Endometrial microvascular endothelial cells (primary cell): Measurements from ENCODE around the gene NEURL2. TPM values are rescaled to one million over a fixed set of nuclear protein-coding genes. Genes with fewer than 3 reads are reported as not detected.

Experiments used
- in situ Hi-C: cut with HindIII; loops from 2 replicates; pipeline ENCODE4 v1.10.0; 2017; ENCODE audit warnings: low sequenced_read_pairs, low pct_unique_long_range_greater_than_20kb; ENCODE audit errors: inconsistent ontology term
- total RNA-seq: library from RNA; depleted of rRNA; stranded (reverse); fragments of >200 nt; gene quantifications from one replicate; pipeline ENCODE4 v1.2.3, GENCODE V29; 2015; ENCODE audit errors: inconsistent ontology term

NEURL2 gene, protein sequence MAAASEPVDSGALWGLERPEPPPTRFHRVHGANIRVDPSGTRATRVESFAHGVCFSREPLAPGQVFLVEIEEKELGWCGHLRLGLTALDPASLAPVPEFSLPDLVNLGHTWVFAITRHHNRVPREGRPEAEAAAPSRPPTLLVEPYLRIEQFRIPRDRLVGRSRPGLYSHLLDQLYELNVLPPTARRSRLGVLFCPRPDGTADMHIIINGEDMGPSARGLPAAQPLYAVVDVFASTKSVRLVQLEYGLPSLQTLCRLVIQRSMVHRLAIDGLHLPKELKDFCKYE
- total RNA-seq: 1.5 TPM

DNA sequence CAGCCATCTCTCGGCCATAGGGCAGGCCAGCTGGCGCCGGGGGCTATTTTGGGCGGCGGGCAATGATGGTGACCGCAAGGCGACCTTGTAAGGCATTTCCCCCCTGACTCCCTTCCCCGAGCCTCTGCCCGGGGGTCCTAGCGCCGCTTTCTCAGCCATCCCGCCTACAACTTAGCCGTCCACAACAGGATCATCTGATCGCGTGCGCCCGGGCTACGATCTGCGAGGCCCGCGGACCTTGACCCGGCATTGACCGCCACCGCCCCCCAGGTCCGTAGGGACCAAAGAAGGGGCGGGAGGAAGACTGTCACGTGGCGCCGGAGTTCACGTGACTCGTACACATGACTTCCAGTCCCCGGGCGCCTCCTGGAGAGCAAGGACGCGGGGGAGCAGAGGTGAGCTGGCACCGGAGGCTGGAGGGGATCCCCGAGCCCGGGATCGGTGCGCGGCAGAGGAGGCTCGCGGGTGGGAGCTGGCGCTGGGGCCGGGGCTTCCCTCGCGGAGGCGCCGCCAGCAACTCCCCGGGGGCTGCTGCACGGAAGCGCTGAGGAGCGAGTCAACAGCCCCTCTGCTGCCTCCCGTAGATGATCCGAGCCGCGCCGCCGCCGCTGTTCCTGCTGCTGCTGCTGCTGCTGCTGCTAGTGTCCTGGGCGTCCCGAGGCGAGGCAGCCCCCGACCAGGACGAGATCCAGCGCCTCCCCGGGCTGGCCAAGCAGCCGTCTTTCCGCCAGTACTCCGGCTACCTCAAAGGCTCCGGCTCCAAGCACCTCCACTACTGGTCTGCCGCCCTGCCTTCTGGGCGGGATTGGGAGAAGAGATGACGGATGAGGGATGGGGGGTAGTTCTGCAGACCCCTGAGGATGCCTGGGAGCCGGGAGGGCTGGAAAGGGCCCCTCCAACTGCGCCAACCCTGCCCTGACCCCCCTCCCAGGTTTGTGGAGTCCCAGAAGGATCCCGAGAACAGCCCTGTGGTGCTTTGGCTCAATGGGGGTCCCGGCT, at the start of gene NEURL2, which contains the start of gene CTSA:
NEURL2 (minus strand) TSS at position 224 of the 999 bp plus-strand sequence; CDS start at position 7, 217 bp downstream.
CTSA (plus strand) TSS at position 351 of the 999 bp plus-strand sequence; CDS start at position 585, 234 bp downstream.
- in situ Hi-C loops: no loop called here

DNA sequence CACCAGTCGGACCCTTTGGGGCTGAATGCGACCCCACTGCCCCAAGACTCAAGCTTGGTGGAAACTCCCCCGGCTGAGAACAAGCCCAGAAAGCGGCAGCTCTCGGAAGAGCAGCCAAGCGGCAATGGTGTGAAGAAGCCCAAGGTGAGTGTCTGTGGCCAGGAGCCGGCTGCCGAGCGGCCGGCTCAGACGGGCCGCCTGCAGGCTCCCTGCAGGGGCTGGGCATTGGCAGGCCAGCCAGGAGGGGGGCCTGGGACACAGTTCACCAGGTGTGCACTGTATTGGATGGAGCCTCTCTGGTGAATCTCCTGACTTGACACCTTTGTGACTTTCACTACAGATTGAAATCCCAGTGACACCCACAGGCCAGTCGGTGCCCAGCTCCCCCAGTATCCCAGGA, 49.5 kb upstream of the NEURL2 start:
- in situ Hi-C loops: loop anchor here (25.0 kb wide), 1 partner anchor 128 kb away; the partner anchor contains the start of gene UBE2C

DNA sequence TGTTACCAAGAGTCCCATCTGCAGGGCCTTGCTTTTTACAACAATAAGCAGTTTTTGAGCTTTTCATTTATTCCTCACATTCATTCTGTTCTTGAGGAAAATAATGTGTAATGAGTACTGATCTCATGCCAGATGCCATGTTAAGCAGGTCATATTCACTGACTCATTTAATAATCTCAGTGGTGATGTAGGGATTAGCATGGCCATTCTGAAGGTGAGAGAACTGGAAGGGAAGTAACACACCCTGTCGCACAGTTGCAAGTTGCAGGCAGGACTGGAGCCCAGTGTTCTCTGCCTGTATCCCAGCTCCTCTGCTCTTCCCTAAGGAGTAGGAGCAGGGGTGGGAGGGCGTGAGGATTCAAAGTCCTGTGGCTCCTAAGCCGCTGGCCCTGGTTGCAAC, 49.0 kb upstream of the NEURL2 start:
- in situ Hi-C loops: loop anchor here (25.0 kb wide), 1 partner anchor 128 kb away; the partner anchor contains the start of gene UBE2C

DNA sequence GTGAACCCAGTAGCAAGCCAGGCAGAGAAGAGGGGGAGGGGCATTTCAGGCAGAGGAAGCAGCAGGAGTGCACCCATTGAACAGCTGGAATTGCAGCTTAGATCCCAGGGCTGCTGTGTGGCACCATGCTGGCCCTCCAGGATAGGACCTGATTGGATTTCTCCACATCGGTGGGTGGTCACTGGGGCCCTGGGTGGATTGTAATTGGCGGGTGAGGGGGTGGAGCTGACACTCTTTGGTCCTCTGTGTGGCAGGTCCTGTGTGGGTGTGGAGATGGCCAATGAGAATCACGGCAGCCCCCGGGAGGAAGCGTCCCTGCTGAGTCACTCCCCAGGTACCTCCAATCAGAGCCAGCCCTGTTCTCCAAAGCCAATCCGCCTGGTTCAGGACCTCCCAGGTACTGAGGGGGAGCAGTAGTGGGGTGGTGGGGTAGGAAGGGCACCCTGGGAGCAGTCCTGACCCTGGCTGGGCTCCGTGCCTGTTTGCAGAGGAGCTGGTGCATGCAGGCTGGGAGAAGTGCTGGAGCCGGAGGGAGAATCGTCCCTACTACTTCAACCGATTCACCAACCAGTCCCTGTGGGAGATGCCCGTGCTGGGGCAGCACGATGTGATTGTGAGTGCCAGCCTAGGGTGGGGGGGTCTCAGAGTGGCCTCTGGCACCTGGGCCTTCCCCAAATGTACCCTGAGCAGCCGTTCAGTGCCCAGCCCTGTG, 47.9 kb upstream of the NEURL2 start:
- in situ Hi-C loops: loop anchor here (25.0 kb wide), 1 partner anchor 127 kb away; the partner anchor contains the start of gene UBE2C

DNA sequence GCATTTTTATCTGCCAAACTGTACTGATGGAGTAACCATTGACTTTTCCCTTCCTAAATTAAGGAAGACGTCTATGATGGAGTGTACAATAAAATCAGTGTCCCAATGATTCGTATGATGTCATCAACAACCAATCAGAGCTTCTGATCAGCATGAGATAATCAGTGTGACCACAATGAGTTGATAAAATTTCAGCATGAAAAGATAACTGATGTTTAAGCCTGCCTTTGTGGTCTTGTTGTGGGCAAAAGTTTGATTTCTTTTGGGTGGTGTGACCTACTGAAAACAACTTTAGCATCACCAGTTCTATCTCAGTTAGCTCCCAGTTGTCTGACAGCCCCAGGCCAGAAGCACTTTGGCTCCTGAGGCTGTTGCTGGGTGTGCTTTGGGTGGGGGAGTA, 46.8 kb upstream of the NEURL2 start:
- in situ Hi-C loops: loop anchor here (25.0 kb wide), 1 partner anchor 125 kb away; the partner anchor contains the start of gene UBE2C

DNA sequence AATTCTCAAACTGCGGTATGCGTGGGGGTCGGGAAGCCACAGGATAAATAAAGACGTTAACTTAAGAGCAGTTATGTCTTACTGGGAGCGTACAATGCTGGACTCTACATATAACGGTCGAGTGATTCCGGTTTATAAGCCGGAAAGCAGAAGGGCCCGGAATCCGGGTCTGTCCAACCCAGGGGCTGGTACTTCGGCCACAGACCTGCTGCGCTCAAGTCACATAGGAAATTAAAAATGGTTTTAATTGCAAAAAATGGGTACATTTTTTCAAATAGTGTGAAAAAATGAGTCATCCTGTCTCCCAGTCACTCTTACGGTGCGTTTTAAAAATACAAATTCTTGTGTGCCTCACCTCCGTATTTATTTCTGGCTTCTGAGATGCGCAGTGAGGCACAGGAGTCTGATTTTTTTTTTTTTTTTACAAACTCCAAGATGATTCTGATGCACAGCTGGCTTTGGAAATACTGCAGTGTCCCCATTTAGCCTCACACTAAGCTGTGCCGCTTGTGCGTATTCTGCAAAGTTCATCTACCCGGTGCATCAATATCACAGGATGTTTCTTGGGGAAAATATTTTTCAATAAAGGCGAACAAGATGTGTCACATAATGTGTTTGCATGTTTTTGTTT, 44.5 kb upstream of the NEURL2 start:
- in situ Hi-C loops: loop anchor here (25.0 kb wide), 1 partner anchor 123 kb away; the partner anchor contains the start of gene UBE2C

DNA sequence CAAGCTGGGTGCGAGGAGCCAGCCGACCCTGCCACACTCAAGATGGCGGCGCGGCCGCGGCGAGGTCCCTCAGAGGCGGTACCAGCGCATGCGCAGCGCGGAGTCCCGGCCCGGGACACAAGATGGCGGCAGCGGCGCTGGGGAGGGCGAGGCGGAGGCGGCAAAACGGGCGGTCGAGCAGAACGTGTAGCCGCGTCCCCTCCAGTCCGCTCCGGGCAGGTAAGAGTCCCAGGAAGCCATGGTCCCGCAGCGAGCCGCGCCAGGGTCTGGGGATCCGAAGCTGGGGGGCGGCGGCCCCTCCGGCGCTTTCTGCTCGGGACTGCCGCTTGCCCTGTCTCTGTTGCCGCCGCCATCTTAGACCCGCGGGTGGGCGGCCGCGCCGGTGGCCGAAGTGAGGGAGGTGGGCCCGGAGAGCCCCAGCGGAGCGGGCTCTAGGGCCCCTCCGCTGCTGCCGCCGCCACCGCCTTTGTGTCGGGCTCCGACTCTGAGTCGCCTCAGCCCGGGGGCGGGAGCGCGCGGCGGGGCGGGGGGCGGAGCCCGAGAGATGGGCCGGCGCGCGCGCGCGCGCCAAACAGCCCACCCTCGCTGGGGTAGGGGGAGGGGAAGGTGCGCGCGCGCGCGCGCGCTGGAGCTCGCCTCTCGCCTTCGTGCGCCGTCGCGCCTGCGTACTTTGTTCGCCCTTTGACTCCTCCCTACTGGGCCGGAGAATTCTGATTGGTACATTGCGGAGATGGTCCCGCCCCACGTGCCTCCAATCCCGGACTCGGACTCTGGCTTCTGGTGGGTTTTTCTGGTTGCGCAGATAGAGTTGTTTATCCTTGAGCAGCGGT, 43.8 kb upstream of the NEURL2 start, which contains the start of gene PCIF1:
PCIF1 (plus strand) TSS at position 98 of the 830 bp plus-strand sequence. CDS start 4,317 bp downstream, outside the sequence.
- in situ Hi-C loops: loop anchor here (25.0 kb wide), 1 partner anchor 122 kb away; the partner anchor contains the start of gene UBE2C

DNA sequence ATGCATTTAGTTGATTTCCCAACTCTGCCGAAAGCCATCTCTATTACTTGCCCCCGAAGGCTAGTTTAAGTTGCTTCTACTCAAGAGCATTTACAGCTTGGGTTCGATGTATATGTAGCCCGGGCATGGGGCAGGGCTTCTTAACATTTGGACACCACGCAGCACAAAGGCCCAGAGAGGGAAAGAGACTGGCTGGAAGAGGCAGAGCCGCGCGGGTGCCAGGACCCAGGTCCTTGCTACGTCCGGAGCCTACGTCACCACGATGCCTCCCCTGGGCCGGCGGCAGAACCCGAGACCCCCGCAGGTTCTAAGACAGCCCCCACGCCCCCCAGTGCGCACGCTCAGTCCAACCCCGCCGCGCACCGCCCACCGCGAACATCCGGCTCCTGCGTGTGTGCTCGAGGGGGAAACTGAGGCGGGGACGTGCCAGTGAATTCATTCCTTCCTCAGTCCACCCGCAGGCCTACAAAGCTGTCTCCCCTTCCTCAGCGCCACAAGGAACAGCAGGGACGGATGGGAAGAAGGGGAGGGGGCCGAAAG, 43.1 kb upstream of the NEURL2 start:
- in situ Hi-C loops: loop anchor here (25.0 kb wide), 1 partner anchor 122 kb away; the partner anchor contains the start of gene UBE2C

DNA sequence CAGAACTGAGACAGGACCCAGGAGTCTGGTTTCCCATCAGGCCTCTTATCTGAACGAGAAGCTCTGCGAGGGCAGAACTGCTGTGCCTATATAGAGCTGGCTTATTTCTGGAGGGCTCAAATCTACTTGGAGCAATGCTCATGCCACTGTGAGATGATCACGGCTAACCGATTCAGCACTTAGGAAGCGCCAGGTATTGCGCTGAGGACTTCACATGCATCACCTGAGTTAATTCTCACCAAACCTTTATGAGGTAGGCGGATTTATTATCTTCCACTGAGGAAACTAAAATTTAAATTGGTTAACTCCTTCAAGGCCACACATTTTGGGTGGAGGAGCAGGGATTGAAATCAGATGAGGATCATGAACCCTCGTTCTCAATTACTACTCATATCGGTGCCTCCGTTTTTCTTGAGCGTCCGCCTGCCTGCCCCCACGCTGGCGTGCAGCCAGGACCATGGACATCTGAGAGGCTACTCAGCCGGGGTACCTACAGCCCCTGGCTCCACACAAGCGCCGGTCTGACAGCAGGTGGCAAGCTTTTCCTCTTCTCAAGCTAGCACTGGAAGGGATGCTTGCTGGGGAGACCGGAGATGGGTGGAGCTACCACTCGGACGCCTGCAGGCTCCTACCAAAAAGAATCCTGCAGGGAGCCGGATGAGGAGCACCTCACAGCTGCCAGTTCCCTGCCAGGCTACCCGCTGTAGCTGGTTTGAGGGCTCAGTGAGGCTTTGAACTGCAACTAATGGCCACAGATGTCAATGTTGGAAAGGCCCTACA, 42.4 kb upstream of the NEURL2 start:
- in situ Hi-C loops: loop anchor here (25.0 kb wide), 1 partner anchor 121 kb away; the partner anchor contains the start of gene UBE2C

DNA sequence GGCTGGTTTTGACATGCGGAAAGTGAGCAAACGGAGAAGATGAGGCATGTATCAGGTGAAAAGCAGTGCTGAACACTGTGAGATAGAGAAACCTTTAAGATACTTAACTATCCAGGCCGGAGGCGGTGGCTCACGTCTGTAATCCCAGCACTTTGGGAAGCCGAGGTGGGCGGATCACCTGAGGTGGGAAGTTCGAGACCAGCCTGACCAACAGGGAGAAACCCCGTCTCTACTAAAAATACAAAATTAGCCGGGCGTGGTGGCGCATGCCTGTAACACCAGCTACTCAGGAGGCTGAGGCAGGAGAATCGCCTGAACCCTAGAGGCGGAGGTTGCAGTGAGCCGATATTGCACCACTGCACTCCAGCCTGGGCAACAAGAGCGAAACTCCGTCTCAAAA, 40.7 kb upstream of the NEURL2 start:
- in situ Hi-C loops: loop anchor here (25.0 kb wide), 1 partner anchor 119 kb away; the partner anchor contains the start of gene UBE2C

DNA sequence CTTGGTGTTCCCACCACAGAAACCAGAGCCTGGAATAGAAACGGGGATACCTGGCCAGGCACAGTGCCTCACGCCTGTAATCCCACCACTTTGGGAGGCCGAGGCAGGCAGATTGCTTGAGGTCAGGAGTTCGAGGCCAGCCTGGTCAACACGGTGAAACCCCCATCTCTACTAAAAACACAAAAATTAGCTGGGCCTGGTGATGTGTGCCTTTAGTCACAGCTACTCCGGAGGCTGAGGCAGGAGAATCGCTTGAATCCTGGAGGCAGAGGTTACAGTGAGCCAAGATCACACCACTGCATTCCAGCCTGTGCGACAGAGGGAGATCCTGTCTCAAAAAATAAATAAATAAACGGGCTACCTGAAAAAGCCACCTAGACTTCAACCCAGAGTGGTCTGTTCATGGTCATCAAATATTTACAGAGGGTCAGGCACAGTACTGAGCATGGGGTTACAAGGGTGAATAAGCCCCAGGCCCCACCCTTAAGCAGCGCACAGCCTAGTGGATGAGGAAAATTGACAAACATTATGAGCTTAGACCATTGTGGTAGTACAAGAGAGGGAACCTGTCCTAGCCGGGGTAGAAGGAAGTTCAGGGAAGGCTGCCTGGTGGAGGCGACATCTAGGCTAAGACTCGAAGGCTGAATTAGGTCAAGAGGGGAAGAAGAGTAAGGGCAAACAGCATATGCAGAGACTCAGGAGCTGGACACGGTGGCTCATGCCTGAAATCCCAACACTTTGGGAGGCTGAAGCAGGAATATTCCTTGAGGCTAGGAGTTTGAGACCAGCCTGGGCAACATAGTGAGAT, 36.3 kb upstream of the NEURL2 start:
- in situ Hi-C loops: loop anchor here (25.0 kb wide), 1 partner anchor 115 kb away; the partner anchor contains the start of gene UBE2C

DNA sequence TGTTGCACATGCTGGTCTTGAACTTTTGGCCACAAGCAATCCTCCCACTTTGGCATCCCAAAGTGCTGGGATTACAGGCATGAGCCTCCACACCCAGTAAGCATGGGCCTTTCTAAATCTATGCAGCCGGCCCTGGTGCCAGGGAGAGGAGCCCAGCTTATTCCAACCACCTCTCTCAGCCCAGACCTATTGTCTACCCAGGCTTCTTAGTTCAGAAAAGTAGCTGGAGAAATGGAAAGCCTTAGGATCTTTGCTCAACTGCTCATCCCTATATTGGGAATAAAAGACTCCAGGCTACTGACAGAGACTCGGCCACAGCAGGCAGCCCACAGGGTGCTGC, 35.7 kb upstream of the NEURL2 start:
- in situ Hi-C loops: loop anchor here (25.0 kb wide), 1 partner anchor 114 kb away; the partner anchor contains the start of gene UBE2C

DNA sequence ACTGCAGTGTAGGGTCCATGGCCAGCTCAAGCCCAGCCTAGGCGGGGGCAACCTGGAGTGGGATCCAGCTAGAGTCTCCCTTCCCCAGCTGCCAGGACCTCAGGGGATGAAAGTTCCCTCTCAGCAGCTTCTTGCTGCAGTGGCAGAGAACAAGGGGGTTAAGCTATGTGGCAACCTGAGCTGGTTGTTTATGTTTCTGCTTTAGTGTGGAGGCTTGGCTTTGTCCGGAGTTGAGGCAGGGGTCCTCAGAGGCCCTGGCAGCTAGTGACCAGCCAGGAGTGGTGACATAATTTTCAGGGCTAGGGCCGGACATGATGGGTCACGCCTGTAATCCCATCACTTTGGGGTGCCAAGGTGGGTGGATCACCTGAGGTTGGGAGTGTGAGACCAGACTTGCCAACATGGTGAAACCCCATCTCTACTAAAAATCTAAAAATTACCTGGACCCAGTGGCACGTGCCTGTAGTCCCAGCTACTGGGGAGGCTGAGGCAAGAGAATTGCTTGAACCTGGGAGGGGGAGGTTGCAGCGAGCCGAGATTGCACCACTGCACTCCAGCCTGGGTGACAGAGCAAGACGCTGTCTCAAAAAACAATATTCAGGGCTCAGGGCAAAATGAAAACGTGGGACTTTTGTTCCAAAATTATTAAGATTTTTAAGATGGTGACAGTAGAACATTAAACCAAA, 35.0 kb upstream of the NEURL2 start:
- in situ Hi-C loops: loop anchor here (25.0 kb wide), 1 partner anchor 114 kb away; the partner anchor contains the start of gene UBE2C

DNA sequence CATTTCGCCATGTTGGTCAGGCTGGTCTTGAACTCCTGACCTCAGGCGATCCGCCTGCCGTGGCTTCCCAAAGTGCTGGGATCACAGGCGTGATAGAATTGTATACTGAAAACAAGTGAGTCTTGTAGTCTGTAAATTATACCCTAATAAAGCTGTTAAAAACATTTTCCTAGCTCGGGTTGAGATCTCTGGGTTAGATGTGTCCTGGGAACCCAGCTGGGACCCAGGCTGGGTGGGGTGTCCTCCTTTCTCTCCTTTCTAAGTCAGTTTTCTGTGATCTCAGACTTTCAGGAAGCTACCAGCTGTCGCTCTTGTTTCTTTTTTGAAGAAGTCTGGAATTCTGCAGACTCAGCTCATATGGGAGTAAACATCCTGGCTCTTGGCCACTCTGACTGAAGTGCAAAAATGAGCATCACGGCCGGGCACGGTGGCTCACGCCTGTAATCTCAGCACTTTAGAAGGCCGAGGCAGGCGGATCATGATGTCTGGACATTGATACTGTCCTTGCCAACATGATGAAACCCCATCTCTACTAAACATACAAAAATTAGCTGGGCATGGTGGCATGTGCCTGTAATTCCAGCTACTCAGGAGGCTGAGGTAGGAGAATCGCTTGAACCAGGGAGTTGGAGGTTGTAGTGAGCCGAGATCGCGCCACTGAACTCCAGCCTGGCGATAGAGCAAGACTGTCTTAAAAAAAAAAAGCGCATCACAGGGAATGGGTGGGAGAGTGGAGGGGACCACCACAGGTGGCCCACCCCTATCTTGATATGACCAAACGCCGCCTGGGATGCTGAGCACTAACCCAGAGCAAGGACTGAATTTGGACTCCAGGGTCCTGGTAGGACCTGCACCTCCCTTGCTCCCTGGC, 33.6 kb upstream of the NEURL2 start:
- in situ Hi-C loops: loop anchor here (25.0 kb wide), 1 partner anchor 112 kb away; the partner anchor contains the start of gene UBE2C
